Natural killer cell (primary cell): ENCODE results near the gene MARCHF6. TPM values are rescaled to one million over a fixed set of nuclear protein-coding genes. Genes with fewer than 3 reads are reported as not detected.

ENCODE experiments used
- ATAC-seq, 3 donors: fragments of 150-1000 bp in 2 of 3; fragments of 200-7000 bp in 1 of 3; cut with Tn5 transposase; 1 replicate in 1 of 3; 2 replicates in 2 of 3; pipeline ENCODE4 v1.10.0; 2021; ENCODE audit warnings: mild to moderate bottlenecking in 2 of 3, moderate library complexity in 2 of 3
- DNase-seq, 2 donors: peaks; one replicate each; pipeline versions ENCODE4 v3.0.0 to v3.0.0-alpha.2; 2013 to 2021; ENCODE audit warnings: mixed read lengths in 1 of 2
- H3K27ac ChIP-seq: one replicate; pipeline ENCODE4 v1.5.1; 2013; ENCODE audit warnings: mild to moderate bottlenecking, low read length
- H3K27me3 ChIP-seq: one replicate; pipeline ENCODE4 v1.6.1; 2013; ENCODE audit warnings: low read length; ENCODE audit not compliant: control insufficient read depth, insufficient read depth
- H3K36me3 ChIP-seq: one replicate; pipeline ENCODE4 v1.6.1; 2013; ENCODE audit warnings: low read length; ENCODE audit not compliant: control insufficient read depth, insufficient read depth
- H3K4me1 ChIP-seq: one replicate; pipeline ENCODE4 v1.6.1; 2013; ENCODE audit warnings: low read length; ENCODE audit not compliant: control insufficient read depth, insufficient read depth
- H3K4me3 ChIP-seq: one replicate; pipeline ENCODE4 v1.5.1; 2013; ENCODE audit warnings: low read length
- H3K9me3 ChIP-seq: one replicate; pipeline ENCODE4 v1.6.1; 2013; ENCODE audit warnings: low read length; ENCODE audit not compliant: control insufficient read depth, insufficient read depth
- H3K27ac Mint-ChIP-seq, 2 donors: one replicate each; pipeline ENCODE4 v1.8.0; 2022; ENCODE audit warnings: mild to moderate bottlenecking in 2 of 2, mixed read lengths in 2 of 2, moderate library complexity in 1 of 2
- H3K27me3 Mint-ChIP-seq, 2 donors: one replicate each; pipeline ENCODE4 v1.8.0; 2022; ENCODE audit warnings: low read depth in 2 of 2, mixed read lengths in 2 of 2
- H3K36me3 Mint-ChIP-seq: one replicate; pipeline ENCODE4 v1.8.0; 2022; ENCODE audit warnings: mixed read lengths
- H3K4me1 Mint-ChIP-seq, 2 donors: one replicate each; pipeline ENCODE4 v1.8.0; 2022; ENCODE audit warnings: mixed read lengths in 2 of 2
- H3K4me3 Mint-ChIP-seq: one replicate; pipeline ENCODE4 v1.8.0; 2022; ENCODE audit warnings: mild to moderate bottlenecking, moderate library complexity, mixed read lengths
- H3K9me3 Mint-ChIP-seq, 2 donors: one replicate each; pipeline ENCODE4 v1.8.0; 2022; ENCODE audit warnings: mixed read lengths in 2 of 2
- WGBS: methylation state at CpG from one replicate; pipeline ENCODE4 v1.1.7; 2013; ENCODE audit warnings: missing lambda C conversion rate; ENCODE audit not compliant: insufficient coverage; 5-methylcytosine and 5-hydroxymethylcytosine counted together
- intact Hi-C: fragments of 100-400 bp; cut with micrococcal nuclease; formaldehyde crosslinking; loops from one replicate; pipeline ENCODE4 v1.14.2; 2022
- total RNA-seq, 4 donors: library from RNA; stranded (reverse); fragments of 120-200 nt in 1 of 4; gene quantifications; one replicate each; pipeline versions ENCODE4 v1.2.3 to v1.2.4, GENCODE V29; 2013 to 2022
- TF ChIP-seq, protein P1 (sequence below): fragments of 200-600 bp; IDR thresholded peaks from one replicate; pipeline ENCODE4 v1.8.0; 2022; ENCODE audit warnings: antibody characterized with exemption

The MARCHF6 gene
- total RNA-seq, 3 donors from 2014 or later (not counting 1 experiment from before 2014, with no cell fraction given): 160 to 173 (median 164) TPM

DNA sequence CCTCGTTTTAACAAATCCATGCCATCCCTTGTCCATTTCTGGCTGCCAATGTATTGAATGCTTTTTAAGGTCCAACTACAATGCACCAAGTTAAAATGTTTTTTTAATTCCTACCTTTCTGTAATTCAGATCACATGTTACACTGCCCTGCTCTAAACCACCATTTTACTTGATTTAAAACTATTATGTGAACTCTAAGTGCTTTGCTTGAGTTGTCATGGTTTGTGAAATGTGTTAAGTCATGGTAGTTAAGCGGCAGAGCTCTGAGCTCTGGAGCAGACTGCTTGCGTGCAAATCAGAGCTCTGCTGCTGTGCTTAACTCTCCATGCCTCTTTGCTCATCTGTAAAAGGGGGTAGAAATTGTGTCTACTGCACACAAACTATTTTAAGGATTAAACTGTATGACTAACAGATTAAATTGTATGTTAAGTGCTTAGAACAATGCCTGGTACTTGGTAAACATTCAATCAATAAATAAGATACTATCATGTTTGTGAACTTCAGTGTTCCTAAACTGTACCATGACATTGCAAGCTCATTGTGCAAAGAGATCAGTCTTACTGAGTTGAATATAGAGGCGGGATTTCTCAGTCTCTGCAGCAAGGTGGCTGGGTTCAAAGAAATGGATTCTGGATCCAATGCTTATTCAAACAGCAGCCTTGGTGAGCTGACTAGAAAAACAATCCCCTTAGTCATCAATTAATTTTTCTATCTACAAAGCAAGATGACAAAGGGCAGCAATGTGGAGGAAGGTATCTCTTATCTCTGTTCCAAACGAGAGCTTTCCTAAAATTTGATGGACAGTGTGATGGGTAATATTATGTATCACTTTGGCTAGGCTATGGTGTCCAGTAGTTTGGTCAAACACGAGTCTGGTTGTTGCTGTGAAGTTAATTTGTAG is 29.7 kb upstream of the MARCHF6 start:
- no peaks in the 10 kb centered on the region for H3K4me1 ChIP-seq
- no peaks in the 10 kb centered on the region for H3K9me3 Mint-ChIP-seq

DNA sequence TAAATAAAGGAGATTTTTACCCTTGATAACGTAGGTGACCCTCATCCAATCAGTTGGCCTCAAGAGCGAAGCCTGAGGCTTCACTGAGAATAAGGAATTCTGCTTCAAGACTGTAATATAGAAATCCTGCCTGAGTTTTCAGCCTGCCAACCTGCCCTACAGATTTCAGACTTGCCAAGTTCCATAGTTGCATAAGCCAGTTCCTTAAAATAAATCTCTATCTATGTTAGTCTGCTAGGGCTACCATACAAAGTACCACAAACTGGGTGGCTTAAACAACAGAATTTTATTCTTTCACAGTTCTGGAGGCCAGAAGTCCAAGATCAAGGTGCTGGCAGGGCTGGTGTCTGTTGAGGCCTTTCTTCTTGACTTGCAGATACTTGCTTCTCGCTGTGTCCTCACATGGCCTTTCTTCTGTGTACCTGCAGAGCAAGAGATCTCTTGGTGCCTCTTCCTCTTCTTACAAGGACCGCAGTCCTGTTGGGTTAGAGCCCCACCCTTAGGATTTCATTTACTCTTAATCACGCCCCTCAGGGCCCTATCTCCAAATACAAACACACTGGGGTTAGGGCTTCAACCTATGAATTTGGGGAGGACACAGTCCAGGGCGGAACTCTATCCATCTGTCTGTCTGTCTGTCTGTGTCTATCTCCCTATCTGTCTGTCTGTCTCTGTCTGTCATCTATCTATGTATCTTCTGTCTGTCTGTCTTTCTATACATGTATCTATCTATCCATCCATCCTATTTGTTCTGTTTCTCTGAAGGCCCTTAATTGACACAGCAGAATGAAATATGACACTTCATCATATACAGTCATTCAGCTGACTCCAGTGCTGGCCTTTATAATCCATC is 28.8 kb upstream of the MARCHF6 start:
- WGBS: 93% methylated on average over 6 of the region's 6 CpGs
- Histone ChIP-seq H3K27me3 (no peaks in the 10 kb centered on the region), H3K4me3 (no peak overlapping the region), H3K4me1 (no peaks in the 10 kb centered on the region), H3K27ac (no peak overlapping the region), H3K36me3 (no peaks in the 10 kb centered on the region), H3K9me3 (no peaks in the 10 kb centered on the region)
- TF ChIP-seq, protein P1, sequence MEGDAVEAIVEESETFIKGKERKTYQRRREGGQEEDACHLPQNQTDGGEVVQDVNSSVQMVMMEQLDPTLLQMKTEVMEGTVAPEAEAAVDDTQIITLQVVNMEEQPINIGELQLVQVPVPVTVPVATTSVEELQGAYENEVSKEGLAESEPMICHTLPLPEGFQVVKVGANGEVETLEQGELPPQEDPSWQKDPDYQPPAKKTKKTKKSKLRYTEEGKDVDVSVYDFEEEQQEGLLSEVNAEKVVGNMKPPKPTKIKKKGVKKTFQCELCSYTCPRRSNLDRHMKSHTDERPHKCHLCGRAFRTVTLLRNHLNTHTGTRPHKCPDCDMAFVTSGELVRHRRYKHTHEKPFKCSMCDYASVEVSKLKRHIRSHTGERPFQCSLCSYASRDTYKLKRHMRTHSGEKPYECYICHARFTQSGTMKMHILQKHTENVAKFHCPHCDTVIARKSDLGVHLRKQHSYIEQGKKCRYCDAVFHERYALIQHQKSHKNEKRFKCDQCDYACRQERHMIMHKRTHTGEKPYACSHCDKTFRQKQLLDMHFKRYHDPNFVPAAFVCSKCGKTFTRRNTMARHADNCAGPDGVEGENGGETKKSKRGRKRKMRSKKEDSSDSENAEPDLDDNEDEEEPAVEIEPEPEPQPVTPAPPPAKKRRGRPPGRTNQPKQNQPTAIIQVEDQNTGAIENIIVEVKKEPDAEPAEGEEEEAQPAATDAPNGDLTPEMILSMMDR: no peak
- Mint-ChIP-seq H3K4me3 (no peak overlapping the region), H3K27me3 (peaks cover 0 to 7% of the 10 kb centered on the region in 2 donors), H3K9me3 (no peaks in the 10 kb centered on the region), H3K27ac (no peak overlapping the region), H3K36me3 (no peaks in the 10 kb centered on the region), H3K4me1 (no peaks in the 10 kb centered on the region)
- ATAC-seq (no peak), DNase-seq (no peak)
- intact Hi-C loops: no loop called here

More for the DNA sequence above, 29.7 kb upstream of the MARCHF6 start:
- H3K4me3 Mint-ChIP-seq: no peak overlapping the region
- H3K27me3 Mint-ChIP-seq: no peaks in the 10 kb centered on the region
- Histone ChIP-seq H3K9me3 (no peaks in the 10 kb centered on the region), H3K36me3 (no peaks in the 10 kb centered on the region), H3K27me3 (no peaks in the 10 kb centered on the region), H3K4me3 (no peak overlapping the region), H3K27ac (no peak overlapping the region)
- no peak overlapping the region for H3K27ac Mint-ChIP-seq
- no peaks in the 10 kb centered on the region for H3K36me3 Mint-ChIP-seq
- intact Hi-C loops: no loop called here
- H3K4me1 Mint-ChIP-seq: no peaks in the 10 kb centered on the region
- no peak for DNase-seq
- WGBS: 68% methylated on average over 6 of the region's 6 CpGs
- TF ChIP-seq, protein P1: no peak
- no peak for ATAC-seq

- Histone ChIP-seq H3K4me3 (no peak overlapping the region), H3K27ac (no peak overlapping the region), H3K27me3 (peaks cover 10% of the 10 kb centered on the region), H3K4me1 (peaks cover 5% of the 10 kb centered on the region), H3K36me3 (no peaks in the 10 kb centered on the region), H3K9me3 (no peaks in the 10 kb centered on the region)
- Mint-ChIP-seq H3K36me3 (no peaks in the 10 kb centered on the region), H3K4me1 (peaks cover 5% of the 10 kb centered on the region in 2 donors), H3K4me3 (no peak overlapping the region), H3K9me3 (no peaks in the 10 kb centered on the region), H3K27ac (no peak overlapping the region), H3K27me3 (peaks cover 22 to 31% of the 10 kb centered on the region in 2 donors)
- 88% methylated on average over 5 of the region's 5 CpGs for WGBS
- no peak for DNase-seq
- TF ChIP-seq, protein P1: no peak
- no peak for ATAC-seq
- intact Hi-C loops: no loop called here
Observed at GRCh38 chr5:10328323-10328722, 25.2 kb upstream of the MARCHF6 start.
